GM06990 (cell line): ENCODE results near the gene SLC49A3.

Experiments
- DNase-seq: peaks from one replicate; pipeline ENCODE4 v3.0.0-alpha.2; 2011; ENCODE audit not compliant: insufficient read length; ENCODE audit errors: extremely low read depth
- H3K27me3 ChIP-seq: replicated peaks from 2 replicates; pipeline ENCODE4 v1.6.0; 2011; ENCODE audit warnings: low read length; ENCODE audit not compliant: control insufficient read depth, insufficient read depth
- H3K36me3 ChIP-seq: 2 replicates; pipeline ENCODE4 v1.5.1; 2011; ENCODE audit warnings: low read length; ENCODE audit not compliant: control insufficient read depth, insufficient read depth
- H3K4me3 ChIP-seq: replicated peaks from 2 replicates; pipeline ENCODE4 v1.5.1; 2011; ENCODE audit warnings: low read depth, mild to moderate bottlenecking, control low read depth, low read length
- CTCF ChIP-seq: IDR thresholded peaks from 2 replicates; pipeline ENCODE4 v1.5.1; 2011; ENCODE audit warnings: low read length, control low read depth, mild to moderate bottlenecking, inconsistent platforms; ENCODE audit not compliant: insufficient read depth, poor library complexity, severe bottlenecking

SLC49A3 gene

DNA sequence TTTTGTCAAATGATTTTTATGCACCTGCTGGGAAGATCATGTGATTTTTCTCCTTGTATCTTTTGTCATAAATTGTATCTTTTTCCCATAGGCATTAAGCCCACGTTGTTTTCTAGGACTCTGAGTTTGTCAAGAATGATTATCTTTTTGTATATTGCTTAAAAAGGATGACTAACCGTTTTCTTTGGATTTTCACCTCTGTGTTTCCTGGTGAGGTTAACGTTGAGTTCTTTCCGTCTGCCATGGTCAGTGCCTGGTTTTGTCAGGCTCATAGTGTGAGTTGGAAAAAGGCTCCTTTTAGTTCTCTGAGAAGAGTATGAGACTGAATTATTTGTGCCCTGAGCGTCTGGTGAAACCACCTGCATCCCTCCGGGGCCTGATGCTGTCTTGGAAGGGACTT lies 38.6 kb upstream of the SLC49A3 start:
- Histone ChIP-seq H3K36me3 (peaks cover 12% of the 10 kb centered on the region), H3K4me3 (no peak overlapping the region), H3K27me3 (no peaks in the 10 kb centered on the region)
- TF ChIP-seq CTCF = no peak
- no peak for DNase-seq

DNA sequence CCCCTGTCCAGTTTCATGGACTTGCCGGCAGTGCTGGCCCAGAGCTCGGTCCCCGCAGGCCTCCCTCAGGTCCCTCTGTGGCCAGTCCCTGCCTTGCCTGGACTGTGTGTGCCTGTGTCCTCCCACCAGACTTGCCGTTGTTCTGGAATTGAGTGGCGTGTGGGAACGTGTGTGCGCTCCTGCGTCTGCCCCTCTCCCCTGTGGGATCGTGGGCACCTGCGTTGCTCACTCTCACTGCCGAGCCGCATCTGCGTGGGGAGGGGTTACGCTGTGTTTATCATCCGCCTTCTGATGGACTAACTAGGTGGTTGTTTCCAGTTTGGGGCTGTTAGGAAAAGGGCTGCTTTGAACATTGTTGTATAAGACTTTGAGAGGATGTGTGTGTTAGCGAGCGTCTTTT lies 37.9 kb upstream of the SLC49A3 start:
- H3K27me3 ChIP-seq = no peaks in the 10 kb centered on the region
- DNase-seq = no peak
- peaks cover 12% of the 10 kb centered on the region for H3K36me3 ChIP-seq
- TF ChIP-seq CTCF = no peak
- no peak overlapping the region for H3K4me3 ChIP-seq

GRCh38 chr4:726235-726787 lies 37.4 kb upstream of the SLC49A3 start:
- Histone ChIP-seq H3K36me3 (peaks cover 14% of the 10 kb centered on the region), H3K4me3 (no peak overlapping the region), H3K27me3 (no peaks in the 10 kb centered on the region)
- no peak for TF ChIP-seq CTCF
- DNase-seq = no peak

DNA sequence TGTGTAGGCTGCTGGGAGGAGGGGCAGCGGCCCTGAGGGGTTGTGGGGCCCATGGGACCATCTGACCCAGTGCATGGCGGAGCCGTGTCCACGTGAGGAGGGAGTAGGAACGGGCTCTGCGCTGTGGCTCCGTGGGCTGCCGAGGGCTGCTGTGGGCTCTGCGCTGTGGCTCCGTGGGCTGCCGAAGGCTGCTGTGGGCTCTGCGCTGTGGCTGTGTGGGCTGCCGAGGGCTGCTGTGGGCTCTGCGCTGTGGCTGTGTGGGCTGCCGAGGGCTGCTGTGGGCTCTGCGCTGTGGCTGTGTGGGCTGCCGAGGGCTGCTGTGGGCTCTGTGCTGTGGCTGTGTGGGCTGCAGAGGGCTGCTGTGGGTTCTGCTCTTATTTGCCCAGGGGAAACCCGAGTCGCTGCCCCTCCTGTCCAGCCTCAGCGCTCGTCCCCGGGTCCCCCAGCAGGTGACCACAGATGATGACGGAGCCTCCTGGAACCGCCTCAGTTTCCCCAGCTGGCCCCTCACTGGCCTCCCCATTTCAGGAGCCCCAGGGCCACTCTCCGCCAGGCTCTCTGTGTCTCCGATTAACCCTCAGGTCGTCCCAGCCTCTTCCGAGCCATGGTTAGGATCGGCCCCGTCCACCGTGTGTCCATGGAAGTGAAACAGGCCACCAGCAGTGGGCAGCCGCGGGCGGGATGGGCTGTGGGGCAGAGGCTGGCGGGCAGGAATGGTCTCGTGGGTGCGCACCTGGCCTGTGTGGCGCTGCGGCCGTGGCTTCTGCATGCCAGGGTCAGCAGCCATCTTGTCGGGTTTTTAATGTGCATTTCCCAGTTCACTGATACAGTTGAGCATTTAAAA lies 36.7 kb upstream of the SLC49A3 start:
- no peaks in the 10 kb centered on the region for H3K27me3 ChIP-seq
- H3K4me3 ChIP-seq = no peak overlapping the region
- no peak for TF ChIP-seq CTCF
- no peak for DNase-seq
- peaks cover 10% of the 10 kb centered on the region for H3K36me3 ChIP-seq

- no peak overlapping the region for H3K4me3 ChIP-seq
Measured at GRCh38 chr4:723751-724530, 35.0 kb upstream of the SLC49A3 start.

More at GRCh38 chr4:723751-724530, 35.0 kb upstream of the SLC49A3 start:
- Histone ChIP-seq H3K27me3 (no peaks in the 10 kb centered on the region), H3K36me3 (peaks cover 8% of the 10 kb centered on the region)
- no peak for TF ChIP-seq CTCF
- DNase-seq = no peak
